K562 (cell line): Measurements from ENCODE around the gene RALA. TPM values are rescaled to one million over a fixed set of nuclear protein-coding genes. Genes with fewer than 3 reads are reported as not detected.

Source experiments
- ARID1B ChIP-seq: fragments of 450-650 bp; IDR thresholded peaks from 2 replicates; pipeline ENCODE4 v1.6.1; 2016; ENCODE audit warnings: antibody characterized with exemption, mild to moderate bottlenecking, inconsistent platforms
- BMI1 ChIP-seq: fragments of 150-350 bp; IDR thresholded peaks from 2 replicates; pipeline ENCODE4 v1.6.1; 2014; ENCODE audit warnings: low read length
- BRD9 ChIP-seq: fragments of 450-650 bp; IDR thresholded peaks from 2 replicates; pipeline ENCODE4 v1.6.1; 2018; ENCODE audit warnings: low read depth; ENCODE audit not compliant: partially characterized antibody
- CBX1 ChIP-seq: sonication (generic); IDR thresholded peaks from 2 replicates; pipeline ENCODE4 v1.6.1; 2016; ENCODE audit warnings: antibody characterized with exemption, low read depth, mild to moderate bottlenecking
- CREB3 ChIP-seq: fragments of 450-650 bp; conservative IDR thresholded peaks from 2 replicates; pipeline ENCODE4 v1.6.1; 2016; ENCODE audit warnings: missing genetic modification characterization, low read depth, mild to moderate bottlenecking, missing compliant biosample characterization, moderate library complexity
- FOXK2 ChIP-seq, 2 experiments: fragments of 450-650 bp; IDR thresholded peaks in 1 of 2; conservative IDR thresholded peaks in 1 of 2; 2 replicates each; pipeline ENCODE4 v1.6.1; 2016; ENCODE audit warnings: low read depth in 2 of 2, mild to moderate bottlenecking in 1 of 2
- GABPA ChIP-seq: fragments of 200-800 bp; sonication (Bioruptor generic); conservative IDR thresholded peaks from 2 replicates; pipeline ENCODE4 v1.6.1; 2016; ENCODE audit warnings: low read depth, missing genetic modification characterization, missing compliant biosample characterization
- GABPB2 ChIP-seq: fragments of 250-450 bp; sonication (Bioruptor Pico); conservative IDR thresholded peaks from 2 replicates; pipeline ENCODE4 v1.5.1; 2021; ENCODE audit warnings: mild to moderate bottlenecking
- GTF2A2 ChIP-seq: IDR thresholded peaks from 2 replicates; pipeline ENCODE4 v1.6.1; 2016; ENCODE audit warnings: mild to moderate bottlenecking, missing genetic modification characterization, missing compliant biosample characterization
- HDAC3 ChIP-seq: fragments of 450-650 bp; IDR thresholded peaks from 2 replicates; pipeline ENCODE4 v1.6.1; 2018; ENCODE audit warnings: borderline replicate concordance, mild to moderate bottlenecking, moderate library complexity; ENCODE audit not compliant: partially characterized antibody
- NELFE ChIP-seq: IDR thresholded peaks from 2 replicates; pipeline ENCODE4 v1.6.1; 2011; ENCODE audit warnings: mild to moderate bottlenecking; ENCODE audit not compliant: insufficient read depth, insufficient read length
- NR1H2 ChIP-seq: sonication (generic); formaldehyde crosslinking; IDR thresholded peaks from 2 replicates; pipeline ENCODE4 v1.4.0; 2020; ENCODE audit warnings: mild to moderate bottlenecking, missing genetic modification reagents
- POLR3A ChIP-seq: IDR thresholded peaks from 2 replicates; pipeline ENCODE4 v1.6.1; 2011; ENCODE audit warnings: borderline replicate concordance, mild to moderate bottlenecking, moderate library complexity; ENCODE audit not compliant: insufficient read length, insufficient read depth; ENCODE audit errors: extremely low read depth
- RBM39 ChIP-seq: fragments of 200-400 bp; formaldehyde crosslinking; optimal IDR thresholded peaks from 2 replicates; pipeline ENCODE3; 2018; ENCODE audit warnings: low read depth, low read length
- SRSF1 ChIP-seq: fragments of 200-400 bp; formaldehyde crosslinking; IDR thresholded peaks from 2 replicates; pipeline ENCODE4 v1.6.1; 2017; ENCODE audit warnings: mild to moderate bottlenecking, low read depth, low read length, moderate library complexity
- TAL1 ChIP-seq: fragments of 450-650 bp; IDR thresholded peaks from 2 replicates; pipeline ENCODE4 v1.6.1; 2016; ENCODE audit warnings: mild to moderate bottlenecking
- THAP12 ChIP-seq: fragments of 250-450 bp; sonication (Bioruptor Pico); IDR thresholded peaks from 2 replicates; pipeline ENCODE4 v1.9.0; 2021; ENCODE audit warnings: mild to moderate bottlenecking, inconsistent platforms
- ZBTB43 ChIP-seq: sonication (generic); formaldehyde crosslinking; IDR thresholded peaks from 2 replicates; pipeline ENCODE4 v1.8.0; 2023; ENCODE audit warnings: mild to moderate bottlenecking, missing genetic modification reagents
- ZKSCAN3 ChIP-seq: fragments of 250-450 bp; sonication (Bioruptor Pico); IDR thresholded peaks from 2 replicates; pipeline ENCODE4 v1.4.0; 2020
- ZNF24 ChIP-seq: fragments of 450-650 bp; IDR thresholded peaks from 2 replicates; pipeline ENCODE4 v1.6.1; 2016
- ZNF277 ChIP-seq: fragments of 250-450 bp; sonication (Bioruptor Pico); IDR thresholded peaks from 2 replicates; pipeline ENCODE4 v1.8.0; 2022; ENCODE audit warnings: inconsistent platforms, mild to moderate bottlenecking, moderate library complexity, borderline replicate concordance
- ZNF507 ChIP-seq: conservative IDR thresholded peaks from 2 replicates; pipeline ENCODE4 v1.6.1; 2017; ENCODE audit warnings: missing genetic modification characterization, missing compliant biosample characterization
- ZNF551 ChIP-seq: fragments of 250-450 bp; sonication (Bioruptor Pico); IDR thresholded peaks from 2 replicates; pipeline ENCODE4 v1.5.0; 2021; ENCODE audit warnings: mild to moderate bottlenecking, moderate library complexity
- polyA plus RNA-seq, 8 experiments: library from polyadenylated mRNA; depleted of rRNA in 4 of 8; stranded (reverse) in 5 of 8; unstranded in 3 of 8; fragments of >200 nt; fragmentation: Nextera tagmentation in 2 of 8; fragmentation: Illumina TruSeq in 1 of 8; extraction: Ambion mirVana in 2 of 8; extraction: Trizol in 1 of 8; gene quantifications; 2 replicates each; pipeline versions ENCODE4 v1.2.1 to v1.2.3, GENCODE V29; 2011 to 2014; ENCODE audit warnings: inconsistent platforms in 1 of 8, missing spikeins in 1 of 8
- total RNA-seq, 7 experiments: library from RNA; depleted of rRNA in 6 of 7; stranded (reverse); fragments of >200 nt in 6 of 7; fragmentation: Illumina TruSeq in 2 of 7; extraction: Trizol in 2 of 7; gene quantifications; 2 replicates each; pipeline versions ENCODE4 v1.2.1 to v1.2.3, GENCODE V29; 2011 to 2021; ENCODE audit warnings: low replicate concordance in 1 of 7

Gene RALA
- total and polyA plus RNA-seq, 9 of the 15 experiments (the other 6 are each of a cell fraction or from before 2014, with no cell fraction given), result 7.2 to 28.0 (median 25.7) TPM

GRCh38 chr7:39623047-39623731 is at the start of gene RALA (continued):
- TF ChIP-seq ZNF277, result no peak
- no peak for TF ChIP-seq POLR3A
- no peak for TF ChIP-seq GABPB2 (CRISPR knock-in tag)
- TF ChIP-seq ARID1B, result no peak
- no peak for TF ChIP-seq ZNF507 (tag)
- TF ChIP-seq NR1H2 (CRISPR knock-in tag), result no peak
- 0 out of 2 replicates have a peak, but pooled peaks have one; percentile 54 for TF ChIP-seq THAP12 (CRISPR knock-in tag)
- no peak for TF ChIP-seq ZKSCAN3 (CRISPR knock-in tag)
- no peak for TF ChIP-seq TAL1
- no peak for TF ChIP-seq CREB3 (tag)
- TF ChIP-seq CBX1, result no peak
- 0 out of 2 replicates have a peak, but pooled peaks have one; percentile 27 for TF ChIP-seq SRSF1
- TF ChIP-seq RBM39, result no peak
- TF ChIP-seq NELFE, result no peak
- peak; percentile 99 for TF ChIP-seq GABPA
- TF ChIP-seq BMI1, result no peak
- no peak for TF ChIP-seq GTF2A2 (tag)
- TF ChIP-seq ZBTB43 (CRISPR knock-in tag), result no peak
- no peak for TF ChIP-seq ZNF551 (CRISPR knock-in tag)
- TF ChIP-seq HDAC3, result no peak
- peak; percentile 20 for TF ChIP-seq BRD9
- TF ChIP-seq FOXK2 (conservative IDR thresholded peaks at IDR 0.05 in 1 of 2, IDR thresholded peaks at IDR 0.05 in 1 of 2; ENCODE audit: low read depth in 2 of 2), result 0 out of 4 replicates have a peak, but pooled peaks have one; percentile 13 to 28
- TF ChIP-seq ZNF24, result peak; percentile 61; the same call in 1 of the 2 replicates
